ENCODE data around the gene GPD2.

GRCh38 chr2:156561326-156561725, 125.1 kb downstream of the GPD2 start:
- TF ChIP-seq EZH2 (IDR thresholded peaks at IDR 0.05) (no peak), FOXP2 (optimal IDR thresholded peaks at IDR 0.05; ENCODE audit: control extremely low read depth, extremely low read length, insufficient read depth) (no peak), POLR2AphosphoS5 (IDR thresholded peaks at IDR 0.05; ENCODE audit: borderline replicate concordance, low read depth, low read length) (no peak)
